Islet precursor cell (in vitro differentiated cells): ENCODE results near the gene FADS6.
"Not testable (repeated sequence)": the region's sequence is repeated elsewhere in the genome, so short reads cannot be mapped to it uniquely, and the experiment has no call there.

Experiments used
- DNase-seq: peaks from one replicate; pipeline ENCODE4 v3.0.0-alpha.2; 2018

Gene FADS6

GRCh38 chr17:74882517-74883240 lies 10.8 kb downstream of the FADS6 start:
- DNase-seq: no peak

DNA sequence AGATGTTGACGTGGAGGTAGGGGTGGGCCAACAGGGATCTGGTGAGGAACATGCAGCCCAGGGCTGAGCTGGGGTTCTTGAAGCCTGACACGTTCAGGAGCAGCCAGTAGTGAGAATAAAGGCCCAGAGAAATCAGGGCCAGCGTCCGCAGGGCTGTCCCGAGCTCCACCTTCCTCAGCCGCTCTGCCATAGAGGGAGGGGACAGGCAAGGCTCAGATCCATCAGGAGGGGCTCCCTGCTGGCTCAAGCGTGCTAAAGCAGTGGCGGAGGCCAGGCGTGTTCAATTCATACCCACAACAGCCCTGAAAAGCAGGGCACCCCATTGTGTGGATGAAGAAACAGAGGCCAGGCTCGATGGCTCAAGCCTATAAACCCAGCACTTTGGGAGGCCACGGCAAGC lies 12.4 kb downstream of the FADS6 start:
- DNase-seq: no peak

GRCh38 chr17:74879308-74879707 lies 14.1 kb downstream of the FADS6 start:
- DNase-seq: no peak

GRCh38 chr17:74878658-74879057 lies 14.8 kb downstream of the FADS6 start:
- no peak for DNase-seq

DNA sequence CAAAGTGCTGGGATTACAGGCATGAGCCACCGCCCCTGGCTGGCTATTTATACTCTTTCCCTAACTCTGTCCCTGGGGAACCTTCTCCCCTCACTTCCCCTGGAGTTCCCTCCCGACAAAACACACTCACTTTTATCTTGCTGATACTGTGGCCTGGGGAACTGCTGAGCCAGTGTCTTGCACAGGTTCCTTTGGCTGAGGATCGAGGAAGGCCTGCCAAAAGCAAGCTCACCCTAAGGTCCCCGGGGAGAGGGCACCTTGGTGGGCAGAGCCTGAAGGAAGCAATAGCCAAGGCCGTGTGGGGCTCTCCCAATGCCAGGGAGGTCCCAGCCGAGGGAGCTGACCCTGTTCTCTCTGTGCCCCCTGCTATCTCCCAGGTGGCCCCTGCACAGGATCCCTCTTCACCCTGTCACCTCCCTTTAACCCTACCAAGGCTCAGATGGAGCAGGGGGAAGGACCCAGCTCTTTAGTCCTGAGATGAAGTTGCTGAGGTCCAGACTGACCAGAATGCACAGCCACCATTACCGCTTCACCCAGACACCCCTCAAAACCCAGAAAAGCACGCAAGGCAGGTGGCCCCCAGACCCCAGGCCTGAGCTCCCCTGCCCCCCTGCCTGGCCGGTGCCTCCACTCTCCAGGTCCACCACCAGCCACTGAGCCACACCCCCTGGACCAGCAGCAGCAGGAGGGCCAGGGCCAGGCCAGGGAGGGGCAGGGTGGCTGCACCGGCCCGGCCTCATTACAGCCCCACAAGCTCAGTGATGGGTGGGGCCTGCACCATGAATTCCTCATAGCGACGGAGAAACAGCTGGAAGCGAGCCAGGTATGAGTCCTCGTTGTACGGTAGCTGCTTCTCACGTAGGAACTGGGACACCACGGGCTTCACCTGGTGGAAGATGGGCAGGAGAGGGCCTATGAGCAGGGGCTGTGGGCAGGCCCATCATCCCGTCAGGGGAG lies 15.6 kb downstream of the FADS6 start:
- no peak for DNase-seq

- no peak for DNase-seq
Measured at GRCh38 chr17:74875977-74876593, 17.3 kb downstream of the FADS6 start.

- DNase-seq: no peak
Measured at GRCh38 chr17:74875155-74875976, 18.1 kb downstream of the FADS6 start.

DNA sequence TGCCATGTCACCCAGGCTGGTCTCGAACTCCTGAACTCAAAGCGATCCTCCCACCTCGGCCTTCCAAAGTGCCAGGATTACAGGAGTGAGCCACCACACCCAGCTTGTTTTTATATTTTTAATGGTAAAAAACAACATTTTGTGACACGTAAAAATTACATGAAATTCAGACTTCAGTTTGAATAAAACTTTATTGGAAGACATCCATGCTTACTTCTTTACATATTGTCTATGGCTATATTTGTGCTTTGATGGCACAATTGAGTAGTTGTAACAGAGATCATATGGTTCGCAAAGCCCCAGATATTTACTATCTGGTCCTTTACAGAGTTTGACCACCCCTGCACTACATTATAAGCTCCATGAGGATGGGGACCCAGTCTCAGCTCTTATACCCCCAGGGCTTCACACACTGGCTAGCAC lies 18.8 kb downstream of the FADS6 start:
- no peak for DNase-seq

DNA sequence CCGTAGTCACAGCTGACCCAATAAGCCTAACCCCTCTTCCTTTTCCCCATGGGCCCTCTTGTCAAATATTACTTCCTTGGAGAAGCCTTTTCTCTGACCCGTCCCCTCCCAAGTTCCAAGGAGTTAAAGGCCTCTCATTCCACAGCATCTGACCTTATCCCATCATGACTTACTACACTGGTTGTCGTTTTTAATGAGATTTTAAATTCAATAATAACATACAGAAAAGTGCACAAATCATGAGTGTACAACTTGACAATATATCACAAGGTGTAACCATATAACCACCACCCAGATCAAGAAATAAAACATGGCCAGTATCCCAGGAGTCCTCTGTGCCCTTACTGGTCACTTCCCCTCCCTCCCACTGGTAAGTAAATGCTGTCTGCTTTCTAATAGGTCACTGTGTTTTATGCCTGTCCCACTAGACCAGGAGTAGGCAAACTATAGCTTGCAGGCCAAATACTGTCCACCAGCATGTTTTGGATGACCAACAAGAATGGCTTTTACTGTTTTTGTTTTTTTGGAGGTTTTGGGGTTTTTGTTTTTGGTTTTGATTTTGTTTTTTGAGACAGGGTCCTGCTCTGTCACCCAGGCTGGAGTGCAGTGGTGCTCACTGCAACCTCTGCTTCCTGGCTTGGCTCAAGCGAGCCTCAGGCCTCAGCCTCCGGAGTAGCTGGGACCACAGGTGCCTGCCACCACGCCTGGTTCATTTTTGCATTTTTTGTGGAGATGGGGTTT lies 19.4 kb downstream of the FADS6 start:
- no peak for DNase-seq

DNA sequence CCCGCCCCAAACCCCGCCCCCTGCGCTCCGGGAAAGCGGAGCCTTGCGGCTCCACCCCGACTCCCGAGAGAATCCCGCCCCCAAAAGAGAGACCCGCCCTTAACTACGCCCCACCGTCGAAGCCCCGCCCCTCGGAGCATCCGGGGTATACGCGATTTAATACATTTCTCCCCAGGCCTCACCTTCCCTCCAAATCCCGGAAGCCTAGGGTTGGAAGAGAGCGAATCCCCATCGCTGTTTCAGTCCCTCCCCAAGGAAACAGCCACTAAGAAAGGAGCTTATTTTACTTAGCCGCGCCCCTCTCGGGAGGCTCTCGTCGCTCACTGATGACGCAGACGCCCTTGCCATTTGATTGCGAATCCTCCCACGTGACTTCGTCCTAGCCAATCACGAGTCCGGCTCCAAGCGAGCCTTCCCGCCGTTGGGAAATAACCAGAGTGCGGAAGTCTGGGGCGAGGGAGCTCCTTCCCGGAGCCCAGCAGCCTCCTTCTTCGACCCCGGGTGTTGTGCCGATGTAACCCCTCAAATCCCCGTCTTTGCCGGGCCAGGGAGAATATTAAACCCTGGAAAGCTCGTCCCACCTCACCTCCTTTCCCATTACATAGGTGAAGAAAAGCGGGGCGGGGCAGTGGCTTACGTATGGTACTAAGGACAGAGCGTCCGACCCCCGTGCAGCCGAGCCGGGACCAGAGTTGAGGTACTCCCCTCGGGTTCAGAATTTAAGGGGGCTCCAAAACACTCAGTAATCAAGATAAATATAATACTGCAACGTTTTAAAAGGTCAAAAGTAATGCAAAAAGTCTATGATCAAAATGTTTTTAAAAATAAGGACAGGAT lies 20.2 kb downstream of the FADS6 start:
- peak; percentile 100 for DNase-seq

GRCh38 chr17:74872313-74873036 lies 21.0 kb downstream of the FADS6 start, which contains the start of gene FDXR:
Gene FDXR, minus strand, starts transcription at chr17:74872994. Its CDS starts 50 bp downstream, at chr17:74872944.
- DNase-seq: no peak

- no peak for DNase-seq
Measured at GRCh38 chr17:74871356-74872076, 21.9 kb downstream of the FADS6 start.

DNA sequence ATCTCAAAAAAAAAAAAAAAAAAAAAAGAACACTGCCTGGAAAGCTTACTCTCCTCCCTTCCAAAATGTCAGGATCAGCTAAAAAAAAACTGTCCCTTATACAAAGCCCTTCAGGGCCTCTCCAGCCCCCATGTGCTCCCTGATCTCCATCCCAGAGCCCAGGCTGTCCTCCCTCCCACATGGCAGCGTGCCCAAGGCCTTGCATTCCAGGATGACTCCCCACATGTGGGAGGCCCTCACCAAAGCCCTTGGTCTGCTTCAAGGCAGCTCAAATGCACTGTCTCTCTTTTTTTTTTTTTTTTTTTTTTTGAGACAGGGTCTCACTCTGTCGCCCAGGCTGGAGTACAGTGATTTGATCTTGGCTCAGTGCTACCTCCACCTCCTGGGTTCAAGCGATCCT lies 22.9 kb downstream of the FADS6 start:
- DNase-seq: no peak

DNA sequence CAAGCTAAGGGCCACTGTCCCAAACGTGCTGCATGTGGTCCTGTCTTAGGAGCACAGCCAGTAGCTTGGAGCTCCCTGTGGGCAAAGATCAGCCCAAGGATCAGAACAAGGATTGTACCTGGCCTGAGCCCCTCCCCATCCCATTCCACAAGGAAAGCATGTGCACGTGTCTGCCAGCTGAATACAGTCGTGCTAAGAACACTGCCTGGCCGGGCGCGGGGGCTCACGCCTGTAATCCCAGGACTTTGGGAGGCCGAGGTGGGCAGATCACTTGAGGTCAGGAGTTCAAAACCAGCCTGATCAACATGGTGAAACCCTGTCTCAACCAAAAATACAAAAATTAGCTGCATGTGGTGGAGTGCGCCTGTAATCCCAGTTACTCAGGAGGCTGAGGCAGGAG lies 23.4 kb downstream of the FADS6 start:
- not testable (repeated sequence) for DNase-seq

DNA sequence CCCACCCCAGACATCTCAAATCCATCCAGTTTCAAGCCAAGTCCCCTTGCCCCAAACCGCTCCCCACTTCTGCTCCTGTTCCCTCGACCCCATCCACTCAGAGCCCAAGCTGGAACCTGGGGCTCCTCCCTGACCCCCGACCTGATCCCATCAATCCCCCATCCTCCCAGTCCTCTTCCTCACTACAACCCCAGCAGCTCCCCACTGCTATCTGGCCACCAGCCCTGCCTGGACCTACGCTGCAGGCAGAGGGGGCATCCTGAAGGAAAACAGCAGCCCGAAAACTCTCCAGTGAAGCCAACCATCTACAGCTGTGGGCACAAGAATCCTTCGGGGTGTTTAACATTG lies 24.6 kb downstream of the FADS6 start:
- no peak for DNase-seq

- DNase-seq: no peak
Measured at GRCh38 chr17:74868251-74868907, 25.1 kb downstream of the FADS6 start.

DNA sequence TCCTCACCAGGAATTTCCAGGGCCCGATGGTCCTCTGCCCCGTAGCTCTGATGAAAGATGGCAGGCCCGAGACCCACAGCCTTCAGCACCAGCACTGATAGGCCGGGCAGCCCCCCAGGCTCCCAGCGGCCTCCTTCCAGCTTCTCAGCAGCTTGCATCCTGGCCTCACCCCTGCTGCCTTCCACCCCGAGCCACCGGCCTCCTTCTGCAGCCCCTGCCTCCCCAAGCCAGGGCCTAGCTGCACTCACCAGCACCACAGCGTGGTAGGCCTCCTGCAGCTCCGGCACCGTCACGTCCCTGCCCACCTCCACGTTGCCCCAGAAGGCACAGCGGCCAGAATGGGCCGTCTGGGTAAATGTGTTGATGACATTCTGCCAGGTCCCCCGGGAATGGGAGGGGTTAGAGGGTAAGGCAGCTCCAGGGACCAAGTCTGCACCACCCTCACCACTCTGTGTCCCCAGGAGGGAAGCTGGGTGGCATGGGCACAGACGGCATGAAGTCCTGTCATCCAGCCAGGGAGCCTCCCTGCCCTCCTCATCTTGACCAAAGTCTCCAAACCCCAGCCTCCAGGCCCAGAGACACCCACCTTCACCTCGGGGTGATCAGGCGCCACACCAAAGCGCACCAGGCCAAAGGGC lies 27.1 kb downstream of the FADS6 start:
- DNase-seq: no peak

DNA sequence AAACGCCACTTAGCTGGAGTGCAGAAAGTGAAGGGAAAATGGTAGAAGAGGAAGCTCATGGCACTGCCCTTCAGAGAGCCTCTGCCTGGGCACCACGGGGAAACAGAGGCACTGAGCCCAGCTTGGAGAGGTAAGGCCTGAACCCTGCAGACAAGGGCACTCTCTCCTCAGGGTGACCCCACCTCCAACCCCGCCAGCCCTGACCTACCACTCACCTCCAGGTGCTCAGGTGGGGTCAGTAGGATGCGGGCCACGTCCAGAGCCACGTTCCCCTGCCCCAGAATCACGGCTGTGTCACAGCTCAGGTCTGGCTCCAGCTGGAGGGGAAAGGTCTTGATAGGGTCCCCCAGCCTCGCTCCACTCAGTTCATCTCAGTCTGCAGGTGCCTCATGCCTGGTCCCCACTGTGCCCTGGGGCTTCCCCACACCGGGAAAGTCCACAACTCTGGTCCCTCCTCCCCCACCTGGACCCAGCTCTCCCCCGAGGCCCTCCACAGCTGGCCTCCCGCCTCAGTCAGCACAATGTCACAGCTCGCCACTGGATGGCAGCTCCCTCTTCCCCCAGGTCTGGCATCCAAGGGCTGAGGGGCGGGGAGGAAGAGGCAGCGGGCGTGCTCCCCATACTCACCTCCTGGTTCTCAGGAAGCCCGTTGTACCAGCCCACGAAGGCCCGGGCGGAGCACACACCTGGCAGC lies 27.8 kb downstream of the FADS6 start:
- DNase-seq: no peak
